NCI-H2227 (cell line): ENCODE measurements around the gene UNC93B1.

Experiments used
- DNase-seq: peaks from one replicate; lab custom pipeline; 2025; ENCODE audit not compliant: unreplicated experiment; lab: John Stamatoyannopoulos, UW

The UNC93B1 gene

GRCh38 chr11:68026391-68027105, 22.7 kb upstream of the UNC93B1 start:
- DNase-seq = no peak

GRCh38 chr11:68025047-68025446, 21.1 kb upstream of the UNC93B1 start:
- DNase-seq = no peak

GRCh38 chr11:68024508-68024907, 20.6 kb upstream of the UNC93B1 start:
- DNase-seq = no peak

- DNase-seq = no peak
Measured at GRCh38 chr11:68022531-68022930, 18.6 kb upstream of the UNC93B1 start.

- DNase-seq = no peak
Measured at GRCh38 chr11:68021167-68021787, 17.4 kb upstream of the UNC93B1 start.

- no peak for DNase-seq
Measured at GRCh38 chr11:68020575-68020974, 16.7 kb upstream of the UNC93B1 start.

GRCh38 chr11:68019486-68019885, 15.6 kb upstream of the UNC93B1 start:
- DNase-seq = no peak

- DNase-seq = no peak
Measured at GRCh38 chr11:68018730-68019190, 14.9 kb upstream of the UNC93B1 start.

- DNase-seq = no peak
Measured at GRCh38 chr11:68017980-68018729, 14.3 kb upstream of the UNC93B1 start.

GRCh38 chr11:68016904-68017817, 13.3 kb upstream of the UNC93B1 start:
- DNase-seq = no peak

GRCh38 chr11:68016161-68016903, 12.4 kb upstream of the UNC93B1 start:
- no peak for DNase-seq

GRCh38 chr11:68015467-68015866, 11.6 kb upstream of the UNC93B1 start:
- DNase-seq = no peak

GRCh38 chr11:68014947-68015447, 11.1 kb upstream of the UNC93B1 start:
- no peak for DNase-seq

GRCh38 chr11:68014157-68014946, 10.5 kb upstream of the UNC93B1 start:
- no peak for DNase-seq

- DNase-seq = no peak
Measured at GRCh38 chr11:68013611-68014156, 9.8 kb upstream of the UNC93B1 start.

- no peak for DNase-seq
Measured at GRCh38 chr11:68012843-68013610, 9.1 kb upstream of the UNC93B1 start.

GRCh38 chr11:68012044-68012842, 8.3 kb upstream of the UNC93B1 start:
- no peak for DNase-seq
